ENCODE measurements around the gene MLKL.

GRCh38 chr16:74667255-74667700 lies 33.4 kb downstream of the MLKL start:
- TF ChIP-seq, protein P1, sequence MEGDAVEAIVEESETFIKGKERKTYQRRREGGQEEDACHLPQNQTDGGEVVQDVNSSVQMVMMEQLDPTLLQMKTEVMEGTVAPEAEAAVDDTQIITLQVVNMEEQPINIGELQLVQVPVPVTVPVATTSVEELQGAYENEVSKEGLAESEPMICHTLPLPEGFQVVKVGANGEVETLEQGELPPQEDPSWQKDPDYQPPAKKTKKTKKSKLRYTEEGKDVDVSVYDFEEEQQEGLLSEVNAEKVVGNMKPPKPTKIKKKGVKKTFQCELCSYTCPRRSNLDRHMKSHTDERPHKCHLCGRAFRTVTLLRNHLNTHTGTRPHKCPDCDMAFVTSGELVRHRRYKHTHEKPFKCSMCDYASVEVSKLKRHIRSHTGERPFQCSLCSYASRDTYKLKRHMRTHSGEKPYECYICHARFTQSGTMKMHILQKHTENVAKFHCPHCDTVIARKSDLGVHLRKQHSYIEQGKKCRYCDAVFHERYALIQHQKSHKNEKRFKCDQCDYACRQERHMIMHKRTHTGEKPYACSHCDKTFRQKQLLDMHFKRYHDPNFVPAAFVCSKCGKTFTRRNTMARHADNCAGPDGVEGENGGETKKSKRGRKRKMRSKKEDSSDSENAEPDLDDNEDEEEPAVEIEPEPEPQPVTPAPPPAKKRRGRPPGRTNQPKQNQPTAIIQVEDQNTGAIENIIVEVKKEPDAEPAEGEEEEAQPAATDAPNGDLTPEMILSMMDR (IDR thresholded peaks at IDR 0.05), result no peak
- TF ChIP-seq POLR2A (IDR thresholded peaks at IDR 0.05), result no peak

Measured in lower leg skin (tissue), 3 donors.